Bronchial epithelial cell (primary cell): ENCODE results near the gene ADAMTS3. TPM values are rescaled to one million over a fixed set of nuclear protein-coding genes. Genes with fewer than 3 reads are reported as not detected.

Experiments used
- DNase-seq: peaks from one replicate; pipeline ENCODE4 v3.0.0-alpha.2; 2010; ENCODE audit warnings: low read depth
- FAIRE-seq: peaks from 2 replicates; lab custom pipeline; 2011; peaks lifted over from hg19 to GRCh38; lab: Jason Lieb, UNC
- H3K27me3 ChIP-seq: 2 replicates; pipeline ENCODE4 v1.5.1; 2011; ENCODE audit warnings: low read length; ENCODE audit not compliant: control insufficient read depth, insufficient read depth
- H3K36me3 ChIP-seq: 2 replicates; pipeline ENCODE4 v1.5.1; 2011; ENCODE audit warnings: low read length; ENCODE audit not compliant: control insufficient read depth, insufficient read depth
- H3K4me3 ChIP-seq: 2 replicates; pipeline ENCODE4 v1.5.1; 2011; ENCODE audit warnings: mild to moderate bottlenecking, low read depth, low read length, control low read depth
- total RNA-seq: library from RNA; depleted of rRNA; stranded (reverse); fragments of >200 nt; gene quantifications from 2 replicates; pipeline ENCODE4 v1.2.1, GENCODE V29; 2014
- TF ChIP-seq, protein P1 (sequence below): IDR thresholded peaks from 2 replicates; pipeline ENCODE4 v1.5.1; 2011; ENCODE audit warnings: mild to moderate bottlenecking, moderate library complexity, low read length, control low read depth, inconsistent platforms; ENCODE audit not compliant: insufficient read depth, severe bottlenecking

ADAMTS3 gene
- total RNA-seq, 1 donor from 2014 or later = 0.79 TPM

DNA sequence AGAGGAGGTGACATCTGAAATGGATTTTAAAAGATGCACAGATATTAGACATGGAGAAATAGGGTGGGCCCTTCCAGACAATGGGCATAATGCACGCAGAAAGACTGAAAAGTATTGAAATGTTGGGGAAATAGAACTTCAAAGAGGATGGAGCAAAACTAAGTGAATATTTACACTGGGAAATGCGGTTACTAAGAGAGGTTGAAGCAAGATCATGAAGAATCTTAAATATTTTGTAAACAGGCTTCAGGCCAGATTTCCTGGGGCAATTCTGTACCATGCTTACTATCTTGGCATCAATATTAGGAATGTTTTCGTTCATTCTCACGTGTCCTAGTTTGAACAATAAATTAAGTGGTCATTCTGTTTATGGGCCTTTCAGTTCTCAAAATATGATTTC is 216.3 kb downstream of the ADAMTS3 start:
- Histone ChIP-seq H3K4me3 (no peak overlapping the region), H3K27me3 (no peaks in the 10 kb centered on the region), H3K36me3 (no peaks in the 10 kb centered on the region)
- FAIRE-seq (no peak), DNase-seq (peak; percentile 31)
- TF ChIP-seq, protein P1, sequence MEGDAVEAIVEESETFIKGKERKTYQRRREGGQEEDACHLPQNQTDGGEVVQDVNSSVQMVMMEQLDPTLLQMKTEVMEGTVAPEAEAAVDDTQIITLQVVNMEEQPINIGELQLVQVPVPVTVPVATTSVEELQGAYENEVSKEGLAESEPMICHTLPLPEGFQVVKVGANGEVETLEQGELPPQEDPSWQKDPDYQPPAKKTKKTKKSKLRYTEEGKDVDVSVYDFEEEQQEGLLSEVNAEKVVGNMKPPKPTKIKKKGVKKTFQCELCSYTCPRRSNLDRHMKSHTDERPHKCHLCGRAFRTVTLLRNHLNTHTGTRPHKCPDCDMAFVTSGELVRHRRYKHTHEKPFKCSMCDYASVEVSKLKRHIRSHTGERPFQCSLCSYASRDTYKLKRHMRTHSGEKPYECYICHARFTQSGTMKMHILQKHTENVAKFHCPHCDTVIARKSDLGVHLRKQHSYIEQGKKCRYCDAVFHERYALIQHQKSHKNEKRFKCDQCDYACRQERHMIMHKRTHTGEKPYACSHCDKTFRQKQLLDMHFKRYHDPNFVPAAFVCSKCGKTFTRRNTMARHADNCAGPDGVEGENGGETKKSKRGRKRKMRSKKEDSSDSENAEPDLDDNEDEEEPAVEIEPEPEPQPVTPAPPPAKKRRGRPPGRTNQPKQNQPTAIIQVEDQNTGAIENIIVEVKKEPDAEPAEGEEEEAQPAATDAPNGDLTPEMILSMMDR = no peak

DNA sequence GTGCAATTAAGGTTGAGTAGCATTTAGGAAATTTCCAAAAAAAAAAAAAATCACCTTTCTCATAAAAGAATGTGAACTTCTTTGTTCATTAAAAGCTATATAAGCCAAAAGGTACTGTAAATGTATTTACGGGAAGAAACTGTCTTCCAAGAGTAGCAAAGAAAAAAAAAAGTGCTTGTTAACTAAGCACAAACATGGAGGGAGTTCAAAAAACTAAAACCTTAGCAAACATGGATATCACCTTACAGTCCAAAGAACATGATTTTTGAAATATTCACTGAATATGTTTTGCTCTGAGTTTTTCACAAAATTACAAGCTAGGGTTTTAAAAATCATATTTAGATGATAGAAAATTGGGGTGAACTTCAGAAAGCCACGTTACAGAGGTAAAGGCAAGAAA is 217.5 kb downstream of the ADAMTS3 start:
- H3K36me3 ChIP-seq = no peaks in the 10 kb centered on the region
- TF ChIP-seq, protein P1 = no peak
- FAIRE-seq (no peak), DNase-seq (no peak)
- no peaks in the 10 kb centered on the region for H3K27me3 ChIP-seq
- H3K4me3 ChIP-seq = no peak overlapping the region

DNA sequence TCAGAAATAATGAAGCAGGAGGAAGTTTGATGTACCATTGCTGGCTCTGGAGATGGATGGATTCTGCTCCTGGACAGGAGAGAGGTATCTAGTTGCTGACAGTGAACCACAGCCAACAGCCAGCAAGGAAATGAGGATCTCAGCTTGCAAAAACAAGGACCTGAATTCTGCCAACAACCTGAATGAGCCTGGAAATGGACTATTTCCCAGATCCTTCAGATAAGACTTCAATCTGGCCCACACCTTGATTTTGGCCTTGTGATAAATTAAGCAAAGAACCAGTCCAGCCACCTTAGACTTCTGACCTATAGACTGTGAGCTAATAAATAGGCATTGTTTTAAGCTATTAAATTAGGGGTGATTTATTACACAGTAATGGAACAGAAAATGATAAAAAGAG is 220.3 kb downstream of the ADAMTS3 start:
- Histone ChIP-seq H3K27me3 (no peaks in the 10 kb centered on the region), H3K4me3 (no peak overlapping the region), H3K36me3 (no peaks in the 10 kb centered on the region)
- TF ChIP-seq, protein P1 = no peak
- no peak for DNase-seq
- FAIRE-seq = no peak

DNA sequence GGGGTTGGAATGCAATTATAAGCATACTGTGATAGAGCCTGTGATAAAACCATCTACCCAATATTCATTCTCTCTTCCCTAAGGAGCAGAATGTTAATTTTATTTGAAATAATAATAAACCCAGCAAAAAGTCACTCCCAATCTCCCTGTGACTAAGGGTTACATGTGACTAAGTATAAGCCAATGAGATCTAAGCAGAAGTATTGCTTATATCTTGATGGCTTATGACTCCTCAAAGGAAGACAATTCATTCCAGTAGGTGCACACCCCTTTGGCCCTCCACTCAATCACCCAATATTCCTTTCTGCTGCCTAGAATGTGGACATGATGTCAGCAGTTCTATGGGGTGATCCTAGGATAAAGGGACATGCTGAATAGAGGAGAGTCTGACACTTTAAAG is 224.6 kb downstream of the ADAMTS3 start:
- no peak for FAIRE-seq
- H3K27me3 ChIP-seq = no peaks in the 10 kb centered on the region
- no peak for DNase-seq
- TF ChIP-seq, protein P1 = no peak
- H3K36me3 ChIP-seq = no peaks in the 10 kb centered on the region
- H3K4me3 ChIP-seq = no peak overlapping the region

DNA sequence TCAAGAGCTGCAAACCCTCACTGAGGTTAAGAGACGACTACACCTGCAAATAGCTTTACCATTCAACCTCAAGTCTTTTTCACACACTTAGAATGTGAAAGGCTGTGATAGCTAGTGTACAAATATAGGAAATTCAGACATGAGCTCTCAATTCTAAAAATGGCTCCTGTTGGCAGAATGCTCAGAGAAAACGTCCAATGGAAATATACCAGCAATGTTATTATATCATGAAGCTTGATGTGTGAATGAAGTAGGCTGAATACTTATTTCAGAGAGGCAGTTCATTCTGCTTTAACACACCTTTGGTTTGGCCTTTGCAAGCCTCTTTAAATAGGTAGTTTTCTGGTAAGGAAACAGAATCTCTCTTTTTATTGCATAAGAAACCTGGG is 227.6 kb downstream of the ADAMTS3 start:
- Histone ChIP-seq H3K36me3 (no peaks in the 10 kb centered on the region), H3K4me3 (no peak overlapping the region), H3K27me3 (no peaks in the 10 kb centered on the region)
- TF ChIP-seq, protein P1 = no peak
- no peak for FAIRE-seq
- DNase-seq = no peak

DNA sequence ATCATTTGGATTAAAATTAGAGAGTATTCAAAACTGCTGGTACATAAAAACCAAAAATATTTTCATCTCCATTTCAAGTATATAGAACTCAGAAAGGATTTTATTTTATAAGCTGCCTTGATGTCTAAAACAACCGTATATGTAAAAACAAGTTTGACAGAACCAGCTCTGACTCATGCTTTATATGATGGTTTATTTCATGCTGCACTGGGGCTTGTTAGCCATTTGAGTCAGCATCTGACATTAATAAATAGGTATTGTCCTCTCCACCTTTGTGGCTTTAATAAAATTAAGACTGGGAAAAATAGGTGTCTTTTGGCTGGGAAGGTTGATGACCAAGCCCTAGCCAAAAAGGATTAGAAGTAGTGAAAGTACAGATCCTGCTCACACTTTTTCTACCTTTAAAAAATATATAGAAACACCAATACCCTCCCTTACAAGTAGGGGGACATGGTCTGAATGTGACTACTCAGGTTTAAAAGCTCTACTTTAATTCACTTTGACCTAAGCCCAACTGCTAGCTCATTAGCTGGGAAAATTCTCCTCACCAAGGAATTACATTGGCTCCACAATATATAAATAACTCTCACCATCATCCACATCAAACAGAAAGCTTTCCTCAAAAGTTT is 228.1 kb downstream of the ADAMTS3 start:
- TF ChIP-seq, protein P1 = no peak
- FAIRE-seq = no peak
- peak; percentile 84 for DNase-seq
- H3K4me3 ChIP-seq = no peak overlapping the region
- H3K36me3 ChIP-seq = no peaks in the 10 kb centered on the region
- H3K27me3 ChIP-seq = no peaks in the 10 kb centered on the region
